Measurements from ENCODE around the gene SH2B3. TPM values are rescaled to one million over a fixed set of nuclear protein-coding genes. Genes with fewer than 3 reads are reported as not detected.

SH2B3 gene
- total RNA-seq, 1 donor from 2014 or later = 47.1 TPM

DNA sequence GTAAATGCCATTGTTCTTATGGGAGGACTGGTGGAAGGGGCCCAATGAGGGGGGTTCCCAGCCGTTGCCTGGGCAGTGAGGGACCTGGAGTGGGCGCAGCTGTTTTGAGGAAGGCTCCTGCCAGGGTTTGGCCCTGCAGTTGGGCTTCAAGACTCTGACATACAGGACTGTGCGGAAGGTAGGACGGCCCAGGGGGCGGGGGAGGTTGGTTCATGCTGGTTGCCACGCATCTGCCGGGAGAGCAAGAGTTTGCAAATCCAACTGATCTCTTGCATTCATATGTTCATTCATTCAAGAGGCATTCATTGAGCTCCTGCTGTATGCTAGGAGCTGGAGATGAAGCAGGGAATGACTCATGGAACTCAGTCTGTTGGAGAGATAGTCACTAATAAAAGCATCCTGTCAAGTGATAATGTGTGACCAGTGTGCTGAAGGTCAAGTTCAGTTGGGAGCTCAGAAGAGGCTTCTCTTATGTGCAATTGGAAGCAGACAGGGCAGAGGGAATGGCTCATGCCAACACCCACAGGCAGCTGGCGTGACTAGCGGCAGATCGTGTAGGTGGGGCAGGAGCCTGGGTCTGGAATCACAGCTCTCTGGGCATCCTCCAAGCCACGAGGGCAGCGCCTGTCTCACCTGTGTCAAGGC lies 7.8 kb downstream of the SH2B3 start:
- TF ChIP-seq, protein P1, sequence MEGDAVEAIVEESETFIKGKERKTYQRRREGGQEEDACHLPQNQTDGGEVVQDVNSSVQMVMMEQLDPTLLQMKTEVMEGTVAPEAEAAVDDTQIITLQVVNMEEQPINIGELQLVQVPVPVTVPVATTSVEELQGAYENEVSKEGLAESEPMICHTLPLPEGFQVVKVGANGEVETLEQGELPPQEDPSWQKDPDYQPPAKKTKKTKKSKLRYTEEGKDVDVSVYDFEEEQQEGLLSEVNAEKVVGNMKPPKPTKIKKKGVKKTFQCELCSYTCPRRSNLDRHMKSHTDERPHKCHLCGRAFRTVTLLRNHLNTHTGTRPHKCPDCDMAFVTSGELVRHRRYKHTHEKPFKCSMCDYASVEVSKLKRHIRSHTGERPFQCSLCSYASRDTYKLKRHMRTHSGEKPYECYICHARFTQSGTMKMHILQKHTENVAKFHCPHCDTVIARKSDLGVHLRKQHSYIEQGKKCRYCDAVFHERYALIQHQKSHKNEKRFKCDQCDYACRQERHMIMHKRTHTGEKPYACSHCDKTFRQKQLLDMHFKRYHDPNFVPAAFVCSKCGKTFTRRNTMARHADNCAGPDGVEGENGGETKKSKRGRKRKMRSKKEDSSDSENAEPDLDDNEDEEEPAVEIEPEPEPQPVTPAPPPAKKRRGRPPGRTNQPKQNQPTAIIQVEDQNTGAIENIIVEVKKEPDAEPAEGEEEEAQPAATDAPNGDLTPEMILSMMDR (IDR thresholded peaks at IDR 0.05) = no peak
- DNase-seq (no peak), ATAC-seq (peak; percentile 49)
- no peak overlapping the region for H3K4me3 ChIP-seq
- peaks cover 52% of the 10 kb centered on the region for H3K4me1 ChIP-seq
- H3K36me3 ChIP-seq = peaks cover 12% of the 10 kb centered on the region
- no peaks in the 10 kb centered on the region for H3K27me3 ChIP-seq
- H3K27ac ChIP-seq = no peak overlapping the region
- intact Hi-C loops (cut with DNase I) = no loop called here
- no peaks in the 10 kb centered on the region for H3K9me3 ChIP-seq

DNA sequence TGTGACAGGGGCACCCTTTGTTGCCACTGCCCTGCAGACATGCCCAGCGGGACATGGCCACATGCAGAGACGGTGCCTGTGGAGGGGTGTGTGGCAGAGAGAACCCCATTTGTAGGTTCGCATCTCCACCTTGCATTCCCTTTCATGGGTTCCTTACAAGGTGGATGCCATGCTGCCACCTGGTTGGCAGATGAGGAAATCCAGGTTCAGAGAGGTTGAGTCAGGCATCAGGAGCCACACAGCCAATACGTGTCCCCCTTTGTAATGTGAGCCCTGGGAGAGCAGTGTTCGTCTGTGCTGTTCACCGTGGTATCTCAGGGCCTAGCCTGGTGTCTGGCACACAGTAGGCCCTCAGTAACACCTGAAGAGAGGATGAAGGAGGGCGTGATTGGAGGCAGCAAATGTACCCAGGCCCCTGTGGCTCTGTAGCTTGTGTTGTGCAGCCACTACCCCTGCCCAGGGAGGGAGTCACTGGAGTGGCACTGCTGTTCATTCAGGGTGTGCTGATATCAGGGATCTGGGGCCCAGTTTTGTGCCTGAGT lies 9.1 kb downstream of the SH2B3 start:
- Histone ChIP-seq H3K36me3 (peaks cover 24% of the 10 kb centered on the region), H3K9me3 (no peaks in the 10 kb centered on the region), H3K4me3 (no peak overlapping the region), H3K4me1 (peaks cover 41% of the 10 kb centered on the region), H3K27ac (no peak overlapping the region), H3K27me3 (no peaks in the 10 kb centered on the region)
- ATAC-seq (no peak), DNase-seq (no peak)
- intact Hi-C loops (cut with DNase I) = no loop called here
- TF ChIP-seq, protein P1 (IDR thresholded peaks at IDR 0.05) = no peak

DNA sequence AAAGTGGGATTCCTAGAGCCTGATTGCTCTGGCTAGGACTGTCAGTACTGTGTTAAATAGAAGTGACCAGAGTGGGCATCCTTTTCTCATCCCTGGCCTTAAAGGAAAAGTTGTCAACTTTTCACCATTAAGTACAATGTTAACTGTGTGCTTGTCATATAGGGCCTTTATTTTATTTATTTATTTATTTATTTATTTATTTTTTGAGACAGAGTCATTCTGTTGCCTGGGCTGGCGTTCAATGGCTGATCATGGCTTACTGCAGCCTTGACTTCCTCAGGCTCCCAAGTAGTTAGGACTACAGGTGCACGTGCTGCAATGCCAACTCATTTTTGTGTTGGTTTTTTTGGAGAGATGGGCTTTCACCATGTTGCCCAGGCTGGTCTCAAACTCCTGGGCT lies 11.6 kb downstream of the SH2B3 start:
- no peak overlapping the region for H3K4me3 ChIP-seq

GRCh38 chr12:111417784-111418593 lies 12.3 kb downstream of the SH2B3 start:
- H3K4me3 ChIP-seq = no peak overlapping the region
- H3K9me3 ChIP-seq = no peaks in the 10 kb centered on the region
- ATAC-seq = no peak
- H3K36me3 ChIP-seq = peaks cover 46% of the 10 kb centered on the region
- peaks cover 16% of the 10 kb centered on the region for H3K4me1 ChIP-seq
- H3K27ac ChIP-seq = no peak overlapping the region
- no peak for DNase-seq
- TF ChIP-seq, protein P1 (IDR thresholded peaks at IDR 0.05) = no peak
- intact Hi-C loops (cut with DNase I) = no loop called here
- H3K27me3 ChIP-seq = no peaks in the 10 kb centered on the region

More for the DNA sequence above, 11.6 kb downstream of the SH2B3 start:
- DNase-seq = no peak
- TF ChIP-seq, protein P1 (IDR thresholded peaks at IDR 0.05) = no peak
- peaks cover 23% of the 10 kb centered on the region for H3K4me1 ChIP-seq
- intact Hi-C loops (cut with DNase I) = no loop called here
- no peaks in the 10 kb centered on the region for H3K27me3 ChIP-seq
- no peak for ATAC-seq
- H3K27ac ChIP-seq = no peak overlapping the region
- H3K9me3 ChIP-seq = no peaks in the 10 kb centered on the region
- H3K36me3 ChIP-seq = peaks cover 46% of the 10 kb centered on the region

- H3K4me1 ChIP-seq = peaks cover 10% of the 10 kb centered on the region
- peaks cover 46% of the 10 kb centered on the region for H3K36me3 ChIP-seq
- DNase-seq (no peak), ATAC-seq (no peak)
- H3K4me3 ChIP-seq = no peak overlapping the region
- no peaks in the 10 kb centered on the region for H3K9me3 ChIP-seq
- intact Hi-C loops (cut with DNase I) = no loop called here
- TF ChIP-seq, protein P1 (IDR thresholded peaks at IDR 0.05) = no peak
- H3K27ac ChIP-seq = no peak overlapping the region
- H3K27me3 ChIP-seq = no peaks in the 10 kb centered on the region
These were observed 12.8 kb downstream of the SH2B3 start for GRCh38 chr12:111418594-111418880.

Data from upper lobe of right lung (tissue), 1 donor.